ENCODE data around the gene DNAJC7. TPM values are rescaled to one million over a fixed set of nuclear protein-coding genes. Genes with fewer than 3 reads are reported as not detected.

DNAJC7 gene
- total RNA-seq, 2 donors from 2014 or later, result 61.2 to 80.6 TPM

DNA sequence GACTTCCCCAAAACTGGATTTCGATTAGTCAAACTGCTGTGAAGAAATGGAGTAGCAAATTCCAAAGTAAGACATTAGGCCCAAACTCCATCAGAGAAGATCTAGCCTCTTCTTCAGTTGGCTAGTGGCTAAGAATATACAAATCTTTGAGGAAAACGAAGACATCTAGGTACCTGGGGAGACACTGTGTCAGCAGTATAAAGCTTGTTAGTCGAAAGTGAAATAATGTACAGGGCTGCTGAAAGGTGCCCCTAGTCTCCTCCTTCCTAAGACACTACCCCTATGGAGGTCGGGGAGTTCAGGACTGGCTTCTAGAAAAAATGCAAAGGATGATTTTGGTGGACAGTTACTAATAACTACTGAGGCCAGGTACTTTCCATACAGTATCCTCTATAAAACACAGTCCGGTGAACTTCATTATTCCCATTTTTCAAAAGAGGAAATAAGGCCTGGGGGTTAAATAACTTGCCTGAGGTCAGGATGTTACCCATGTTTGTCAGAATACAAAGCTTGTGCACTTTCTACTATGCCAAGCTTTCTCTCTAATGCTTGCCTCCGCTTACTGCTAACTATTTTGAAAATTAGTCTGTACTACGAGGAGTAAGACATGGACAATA is 15.0 kb downstream of the DNAJC7 start:
- Histone ChIP-seq H3K27me3 (replicated peaks; ENCODE audit: insufficient read depth) (no peaks in the 10 kb centered on the region), H3K9me3 (no peaks in the 10 kb centered on the region), H3K4me3 (no peak overlapping the region), H3K27ac (no peak overlapping the region), H3K4me1 (ENCODE audit: control insufficient read depth in 1 of 2, low read depth in 2 of 2) (peaks cover 0 to 7% of the 10 kb centered on the region in 2 donors), H3K36me3 (peaks cover 41% of the 10 kb centered on the region)
- ATAC-seq (ENCODE audit: insufficient number of reproducible peaks, low FRiP score, low read depth) (no peak), DNase-seq (ENCODE audit: low spot score) (no peak)
- TF ChIP-seq, protein P1, sequence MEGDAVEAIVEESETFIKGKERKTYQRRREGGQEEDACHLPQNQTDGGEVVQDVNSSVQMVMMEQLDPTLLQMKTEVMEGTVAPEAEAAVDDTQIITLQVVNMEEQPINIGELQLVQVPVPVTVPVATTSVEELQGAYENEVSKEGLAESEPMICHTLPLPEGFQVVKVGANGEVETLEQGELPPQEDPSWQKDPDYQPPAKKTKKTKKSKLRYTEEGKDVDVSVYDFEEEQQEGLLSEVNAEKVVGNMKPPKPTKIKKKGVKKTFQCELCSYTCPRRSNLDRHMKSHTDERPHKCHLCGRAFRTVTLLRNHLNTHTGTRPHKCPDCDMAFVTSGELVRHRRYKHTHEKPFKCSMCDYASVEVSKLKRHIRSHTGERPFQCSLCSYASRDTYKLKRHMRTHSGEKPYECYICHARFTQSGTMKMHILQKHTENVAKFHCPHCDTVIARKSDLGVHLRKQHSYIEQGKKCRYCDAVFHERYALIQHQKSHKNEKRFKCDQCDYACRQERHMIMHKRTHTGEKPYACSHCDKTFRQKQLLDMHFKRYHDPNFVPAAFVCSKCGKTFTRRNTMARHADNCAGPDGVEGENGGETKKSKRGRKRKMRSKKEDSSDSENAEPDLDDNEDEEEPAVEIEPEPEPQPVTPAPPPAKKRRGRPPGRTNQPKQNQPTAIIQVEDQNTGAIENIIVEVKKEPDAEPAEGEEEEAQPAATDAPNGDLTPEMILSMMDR (IDR thresholded peaks at IDR 0.05), result no peak

DNA sequence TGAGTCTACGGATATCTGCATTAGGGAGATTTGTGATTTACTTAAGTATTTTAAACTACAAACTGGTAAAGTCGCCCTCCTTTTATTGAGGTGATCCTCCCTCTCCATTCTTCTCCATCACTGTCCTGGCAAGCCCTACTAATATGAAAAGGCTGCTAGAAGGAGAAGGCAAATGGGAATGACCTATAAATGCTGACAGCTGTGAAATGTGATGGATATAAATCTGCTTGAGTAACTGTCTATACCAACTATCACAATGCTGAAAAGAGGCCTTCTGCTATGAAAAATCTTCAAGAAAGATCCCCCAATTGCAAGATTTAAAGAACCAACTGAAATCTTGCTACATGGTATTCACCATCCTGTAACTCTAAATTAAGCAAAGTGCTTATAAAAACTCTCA is 15.5 kb downstream of the DNAJC7 start:
- no peak for ATAC-seq (ENCODE audit: insufficient number of reproducible peaks, low FRiP score, low read depth)
- H3K4me3 ChIP-seq, result no peak overlapping the region
- TF ChIP-seq, protein P1 (IDR thresholded peaks at IDR 0.05), result no peak
- peaks cover 0 to 1% of the 10 kb centered on the region in 2 donors for H3K4me1 ChIP-seq (ENCODE audit: control insufficient read depth in 1 of 2, low read depth in 2 of 2)
- no peak for DNase-seq (ENCODE audit: low spot score)
- H3K36me3 ChIP-seq, result peaks cover 47% of the 10 kb centered on the region
- no peaks in the 10 kb centered on the region for H3K9me3 ChIP-seq
- H3K27ac ChIP-seq, result no peak overlapping the region
- H3K27me3 ChIP-seq (replicated peaks; ENCODE audit: insufficient read depth), result no peaks in the 10 kb centered on the region

DNA sequence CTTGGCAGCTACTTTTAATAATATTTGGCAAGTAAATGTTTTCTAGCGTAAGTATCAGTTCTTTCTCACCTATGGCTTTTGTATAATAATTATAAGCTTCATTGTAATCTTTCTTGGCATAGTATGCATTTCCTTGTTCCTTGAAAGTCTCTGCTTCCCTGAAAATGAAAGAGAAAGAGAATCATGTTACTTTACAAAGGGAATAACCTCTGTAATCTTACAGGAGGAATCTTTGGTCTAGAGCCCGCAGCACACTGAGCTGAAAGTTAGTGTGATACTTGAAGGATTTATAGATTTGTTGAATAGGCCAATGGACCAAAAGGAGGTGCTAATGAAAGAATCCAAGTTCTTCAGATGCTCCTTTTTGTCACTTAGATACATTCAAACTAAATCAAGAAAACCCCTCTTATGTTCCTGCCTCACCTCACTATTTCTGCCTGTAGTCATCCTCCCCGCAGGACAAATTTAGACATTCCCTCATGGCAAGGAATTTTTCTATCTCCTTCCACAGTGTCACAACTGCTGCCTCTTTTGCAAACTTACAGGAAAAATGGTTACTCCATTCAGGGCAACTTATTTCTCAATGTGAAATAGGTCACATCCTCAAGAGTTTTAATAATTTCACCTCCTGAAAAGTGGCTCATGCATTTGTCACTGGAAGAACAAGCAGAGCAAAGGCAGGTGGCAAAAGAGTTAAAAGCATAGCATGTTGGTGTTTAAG is 16.7 kb downstream of the DNAJC7 start:
- Histone ChIP-seq H3K27ac (no peak overlapping the region), H3K36me3 (peaks cover 58% of the 10 kb centered on the region), H3K27me3 (replicated peaks; ENCODE audit: insufficient read depth) (no peaks in the 10 kb centered on the region), H3K4me1 (ENCODE audit: control insufficient read depth in 1 of 2, low read depth in 2 of 2) (no peaks in the 10 kb centered on the region), H3K4me3 (no peak overlapping the region), H3K9me3 (no peaks in the 10 kb centered on the region)
- DNase-seq (ENCODE audit: low spot score) (no peak), ATAC-seq (ENCODE audit: insufficient number of reproducible peaks, low FRiP score, low read depth) (no peak)
- TF ChIP-seq, protein P1 (IDR thresholded peaks at IDR 0.05), result no peak

DNA sequence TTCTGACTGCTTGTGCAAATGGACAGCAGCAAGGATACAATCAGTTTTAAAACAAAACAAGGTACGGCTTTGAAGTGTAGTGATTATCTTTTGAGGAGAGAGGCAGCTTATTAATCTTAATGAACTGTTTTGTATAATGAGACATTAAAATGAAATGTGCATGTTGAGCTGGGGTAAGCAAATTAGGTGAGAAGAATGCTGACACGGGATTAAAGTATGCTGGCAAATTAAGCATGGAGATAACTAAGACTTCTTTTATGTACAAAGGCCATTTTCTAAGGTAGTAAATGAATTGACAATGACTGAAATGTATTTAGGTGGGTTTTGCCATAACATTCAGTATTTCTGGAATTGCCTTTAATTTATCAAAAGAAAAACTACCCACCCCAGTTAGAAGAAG is 18.7 kb downstream of the DNAJC7 start:
- no peaks in the 10 kb centered on the region for H3K4me1 ChIP-seq (ENCODE audit: control insufficient read depth in 1 of 2, low read depth in 2 of 2)
- H3K27me3 ChIP-seq (replicated peaks; ENCODE audit: insufficient read depth), result no peaks in the 10 kb centered on the region
- no peak overlapping the region for H3K27ac ChIP-seq
- TF ChIP-seq, protein P1 (IDR thresholded peaks at IDR 0.05), result no peak
- peaks cover 74% of the 10 kb centered on the region for H3K36me3 ChIP-seq
- ATAC-seq (ENCODE audit: insufficient number of reproducible peaks, low FRiP score, low read depth) (no peak), DNase-seq (ENCODE audit: low spot score) (no peak)
- no peak overlapping the region for H3K4me3 ChIP-seq
- no peaks in the 10 kb centered on the region for H3K9me3 ChIP-seq

DNA sequence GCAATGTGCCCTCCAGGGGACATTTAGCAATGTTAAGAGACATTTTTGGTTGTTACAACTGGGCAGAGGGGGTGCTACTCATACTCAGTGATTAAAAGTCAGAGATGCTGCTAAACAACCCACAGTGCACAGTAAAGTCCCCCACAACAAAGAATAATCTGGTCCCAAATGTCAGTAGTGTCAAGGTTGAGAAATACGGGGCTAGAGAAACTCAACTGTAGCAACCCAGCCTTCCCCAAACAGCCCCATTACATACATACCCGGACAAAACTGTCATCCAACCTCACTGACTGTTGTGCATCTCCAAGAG is 20.4 kb downstream of the DNAJC7 start:
- Histone ChIP-seq H3K27me3 (replicated peaks; ENCODE audit: insufficient read depth) (no peaks in the 10 kb centered on the region), H3K4me1 (ENCODE audit: control insufficient read depth in 1 of 2, low read depth in 2 of 2) (no peaks in the 10 kb centered on the region), H3K4me3 (no peak overlapping the region), H3K36me3 (peaks cover 82% of the 10 kb centered on the region), H3K27ac (no peak overlapping the region), H3K9me3 (no peaks in the 10 kb centered on the region)
- DNase-seq (ENCODE audit: low spot score), result no peak
- ATAC-seq (ENCODE audit: insufficient number of reproducible peaks, low FRiP score, low read depth), result no peak
- TF ChIP-seq, protein P1 (IDR thresholded peaks at IDR 0.05), result no peak
